Measurements from ENCODE around the gene ARMH2.

DNA sequence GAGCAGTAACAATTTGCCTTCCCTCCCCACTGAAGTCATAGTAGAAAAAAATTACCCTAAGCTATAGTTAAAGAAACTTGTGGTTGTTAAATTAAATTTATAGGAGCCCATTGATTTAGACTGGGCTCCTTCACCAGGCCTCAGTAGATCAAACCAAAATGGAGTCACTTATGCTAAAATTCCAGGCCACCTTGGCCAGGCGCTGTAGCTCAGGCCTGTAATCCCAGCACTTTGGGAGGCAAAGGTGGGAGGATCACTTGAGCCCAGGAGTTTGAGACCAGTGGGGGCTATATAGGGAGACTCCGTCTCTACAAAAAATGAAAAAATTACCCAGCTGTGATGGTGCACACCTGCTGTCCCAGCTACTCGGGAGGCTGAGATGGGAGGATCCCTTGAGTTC, 39.0 kb downstream of the ARMH2 start:
- TF ChIP-seq CTCF (IDR thresholded peaks at IDR 0.05): no peak
- TF ChIP-seq POLR2A (IDR thresholded peaks at IDR 0.05): no peak

Data from esophagus squamous epithelium (tissue), 4 donors.